Fibroblast of mammary gland (primary cell): ENCODE measurements around the gene CD274.

ENCODE experiments used
- DNase-seq: peaks from one replicate; pipeline ENCODE4 v3.0.0-alpha.2; 2010; ENCODE audit warnings: low read depth
- H3K4me3 ChIP-seq: 2 replicates; pipeline ENCODE4 v1.5.1; 2011; ENCODE audit warnings: low read depth, mild to moderate bottlenecking, low read length, moderate library complexity; ENCODE audit not compliant: control insufficient read depth
- CTCF ChIP-seq: conservative IDR thresholded peaks from 2 replicates; pipeline ENCODE4 v1.5.1; 2011; ENCODE audit warnings: low read depth, low read length, inconsistent platforms; ENCODE audit not compliant: control insufficient read depth, insufficient read depth

The CD274 gene

DNA sequence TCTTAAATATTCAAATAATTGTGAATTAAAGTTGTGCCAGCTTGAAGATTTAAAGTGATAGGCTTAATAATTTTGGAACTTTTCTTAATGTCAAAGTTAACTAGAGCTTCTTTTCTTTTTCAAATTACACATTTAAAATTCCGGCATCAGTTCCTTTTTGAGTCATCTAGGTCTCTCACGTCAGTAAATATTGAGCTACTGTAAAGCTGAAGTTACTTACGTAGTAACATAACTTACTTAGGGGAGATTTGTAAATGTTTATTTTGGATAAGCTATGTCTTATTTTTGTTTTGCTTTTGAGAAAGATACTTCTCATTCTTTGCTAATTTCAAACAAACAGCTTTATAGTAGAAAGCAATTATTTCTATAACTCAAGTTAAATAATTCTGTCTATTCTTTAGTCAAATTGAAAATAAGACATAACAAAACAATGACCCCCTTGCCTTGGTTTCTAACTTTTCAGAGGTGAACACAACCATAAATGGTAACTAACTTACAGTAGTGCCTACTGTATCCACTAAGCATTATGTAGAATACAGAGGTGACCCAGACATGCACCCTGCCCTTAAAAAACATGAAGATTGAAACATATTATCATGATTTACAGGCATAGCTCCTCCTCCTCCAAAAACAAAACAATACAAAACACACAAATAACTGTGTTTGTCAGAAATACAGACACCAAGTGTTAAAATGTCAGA is 29.8 kb downstream of the CD274 start:
- TF ChIP-seq CTCF, result no peak
- DNase-seq, result no peak

GRCh38 chr9:5480919-5481318 is 30.6 kb downstream of the CD274 start:
- TF ChIP-seq CTCF, result no peak
- H3K4me3 ChIP-seq, result no peak overlapping the region
- DNase-seq, result no peak

More for the DNA sequence above, 29.8 kb downstream of the CD274 start:
- H3K4me3 ChIP-seq, result no peak overlapping the region

DNA sequence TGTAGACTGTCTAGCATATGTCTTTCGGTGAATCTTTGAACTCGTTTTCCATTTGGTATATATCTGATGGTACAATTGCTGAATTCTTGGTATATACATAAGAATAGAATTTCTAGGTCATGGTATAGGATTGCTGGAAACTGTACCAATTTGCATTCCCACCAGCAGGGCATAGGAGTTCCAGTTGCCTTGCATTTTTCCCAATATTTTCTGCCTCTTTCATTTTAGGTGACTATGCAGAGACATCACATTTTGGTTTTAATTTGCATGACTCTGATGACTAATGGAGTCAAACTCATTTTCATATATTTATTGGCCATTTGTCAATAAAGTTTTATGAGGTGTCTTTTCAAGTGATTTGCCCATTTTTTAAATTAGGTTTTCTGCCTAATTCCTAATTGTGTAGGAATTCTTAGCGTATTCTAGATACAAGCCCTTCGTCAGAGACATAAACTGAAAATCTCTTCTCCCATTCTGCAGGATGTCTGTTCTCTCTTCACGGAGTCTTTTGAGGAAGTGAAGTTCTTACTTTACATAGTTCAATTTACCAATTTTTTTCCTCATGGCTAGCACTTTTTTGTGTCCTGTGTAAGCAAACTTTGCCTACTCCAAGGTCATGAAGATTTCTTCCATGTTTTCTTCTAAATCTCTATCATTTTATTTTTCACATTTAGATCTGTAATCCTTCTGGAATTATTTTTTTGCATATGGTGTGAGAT is 31.1 kb downstream of the CD274 start:
- TF ChIP-seq CTCF, result peak; percentile 26
- DNase-seq, result no peak
- H3K4me3 ChIP-seq, result no peak overlapping the region

GRCh38 chr9:5482194-5482593 is 31.9 kb downstream of the CD274 start:
- no peak for DNase-seq
- no peak for TF ChIP-seq CTCF

GRCh38 chr9:5483306-5483705 is 33.0 kb downstream of the CD274 start:
- H3K4me3 ChIP-seq, result no peak overlapping the region
- no peak for DNase-seq
- TF ChIP-seq CTCF, result no peak

More at GRCh38 chr9:5482194-5482593, 31.9 kb downstream of the CD274 start:
- no peak overlapping the region for H3K4me3 ChIP-seq

- no peak overlapping the region for H3K4me3 ChIP-seq
- no peak for TF ChIP-seq CTCF
- DNase-seq, result no peak
Observed at GRCh38 chr9:5485378-5486085, 35.2 kb downstream of the CD274 start.
